HG03354 (cell line): Measurements from ENCODE around the gene TRIM5.

ENCODE experiments used
- ATAC-seq: cut with Tn5 transposase; IDR thresholded peaks from one replicate; pipeline ENCODE4 v1.9.1; 2021; ENCODE audit warnings: mild to moderate bottlenecking; ENCODE audit not compliant: unreplicated experiment, poor library complexity, severe bottlenecking

Gene TRIM5

GRCh38 chr11:5631417-5631816 lies 53.5 kb downstream of the TRIM5 start:
- peak; percentile 6 for ATAC-seq

GRCh38 chr11:5626196-5626595 lies 58.7 kb downstream of the TRIM5 start:
- ATAC-seq: no peak

GRCh38 chr11:5625281-5625680 lies 59.6 kb downstream of the TRIM5 start:
- ATAC-seq: peak; percentile 5

- ATAC-seq: peak; percentile 97
Observed at GRCh38 chr11:5624489-5625279, 60.2 kb downstream of the TRIM5 start, which contains the start of gene TRIM34. TRIM34 (plus strand) TSS chr11:5625001; CDS start chr11:5632332, 7,331 bp downstream.

GRCh38 chr11:5622802-5623201 lies 62.1 kb downstream of the TRIM5 start:
- no peak for ATAC-seq

- ATAC-seq: no peak
Observed at GRCh38 chr11:5621580-5621979, 63.3 kb downstream of the TRIM5 start.

- no peak for ATAC-seq
Observed at GRCh38 chr11:5620651-5621521, 64.0 kb downstream of the TRIM5 start.

- ATAC-seq: no peak
Observed at GRCh38 chr11:5618807-5619206, 66.1 kb downstream of the TRIM5 start.
